Astrocyte (in vitro differentiated cells and primary cell): ENCODE results near the gene TMEM270.
"Not testable (repeated sequence)": the region's sequence is repeated elsewhere in the genome, so short reads cannot be mapped to it uniquely, and the experiment has no call there.

Experiments used
- CTCF ChIP-seq: IDR thresholded peaks from 2 replicates; pipeline ENCODE4 v1.5.1; 2011; ENCODE audit warnings: low read depth, mild to moderate bottlenecking, inconsistent platforms, low read length, moderate library complexity; ENCODE audit not compliant: insufficient read depth
- EZH2 ChIP-seq: IDR thresholded peaks from 2 replicates; pipeline ENCODE4 v1.6.1; 2012; ENCODE audit warnings: mild to moderate bottlenecking, low read length, inconsistent platforms; ENCODE audit not compliant: insufficient read depth

- TF ChIP-seq CTCF, EZH2: not testable (repeated sequence)
Observed at GRCh38 chr7:73837167-73837566, 23.8 kb upstream of the TMEM270 start.
